ENCODE data around the gene ALG14.
"Not testable (repeated sequence)": the region's sequence is repeated elsewhere in the genome, so short reads cannot be mapped to it uniquely, and the experiment has no call there.

Gene ALG14

GRCh38 chr1:95005584-95005983, 67.2 kb downstream of the ALG14 start:
- no peak for DNase-seq

- DNase-seq, result no peak
These were observed 68.7 kb downstream of the ALG14 start for GRCh38 chr1:95004013-95004412.

GRCh38 chr1:95003433-95003738, 69.4 kb downstream of the ALG14 start:
- DNase-seq, result no peak

- DNase-seq, result no peak
These were observed 70.0 kb downstream of the ALG14 start for GRCh38 chr1:95002540-95003432.

GRCh38 chr1:95002164-95002539, 70.6 kb downstream of the ALG14 start:
- no peak for DNase-seq

GRCh38 chr1:94999456-95000131, 73.2 kb downstream of the ALG14 start:
- no peak for DNase-seq

- no peak for DNase-seq
These were observed 74.0 kb downstream of the ALG14 start for GRCh38 chr1:94998748-94999147.

GRCh38 chr1:94998114-94998513, 74.6 kb downstream of the ALG14 start:
- DNase-seq, result no peak

- DNase-seq, result not testable (repeated sequence)
These were observed 77.2 kb downstream of the ALG14 start for GRCh38 chr1:94995536-94995935.

- DNase-seq, result no peak
These were observed 77.9 kb downstream of the ALG14 start for GRCh38 chr1:94994805-94995204.

- no peak for DNase-seq
These were observed 78.7 kb downstream of the ALG14 start for GRCh38 chr1:94993931-94994645.

GRCh38 chr1:94992863-94993563, 79.7 kb downstream of the ALG14 start:
- no peak for DNase-seq

GRCh38 chr1:94992161-94992560, 80.6 kb downstream of the ALG14 start:
- DNase-seq, result no peak

GRCh38 chr1:94989911-94990473, 82.8 kb downstream of the ALG14 start:
- no peak for DNase-seq

GRCh38 chr1:94989398-94989797, 83.4 kb downstream of the ALG14 start:
- DNase-seq, result no peak

- DNase-seq, result no peak
These were observed 84.4 kb downstream of the ALG14 start for GRCh38 chr1:94988356-94988755.

GRCh38 chr1:94986783-94987182, 86.0 kb downstream of the ALG14 start:
- no peak for DNase-seq

- DNase-seq, result no peak
These were observed 89.5 kb downstream of the ALG14 start for GRCh38 chr1:94983171-94983739.

GRCh38 chr1:94982398-94982797, 90.4 kb downstream of the ALG14 start:
- DNase-seq, result no peak

- DNase-seq, result no peak
These were observed 91.2 kb downstream of the ALG14 start for GRCh38 chr1:94981575-94981973.

- DNase-seq, result no peak
These were observed 91.9 kb downstream of the ALG14 start for GRCh38 chr1:94980582-94981574.

All from activated effector memory CD4-positive, alpha-beta T cell treated with Interleukin-2 at 50 U/mL for 16 hours (primary cell).